Activated CD4-positive, alpha-beta T cell treated with anti-CD3 and anti-CD28 coated beads, Interleukin-2, Interleukin-4, amounts not matched to agents 100 ng/mL and 50 ng/mL, durations not matched to agents 16 hours and 8 hours (primary cell): ENCODE measurements around the gene ARHGEF38.
A peak's percentile ranks its signal among the peaks of the same experiment; 100 is the strongest.

Source experiments
- DNase-seq: peaks from one replicate; pipeline ENCODE4 v3.0.0-alpha.2; 2020; ENCODE audit warnings: low spot score

The ARHGEF38 gene, protein sequence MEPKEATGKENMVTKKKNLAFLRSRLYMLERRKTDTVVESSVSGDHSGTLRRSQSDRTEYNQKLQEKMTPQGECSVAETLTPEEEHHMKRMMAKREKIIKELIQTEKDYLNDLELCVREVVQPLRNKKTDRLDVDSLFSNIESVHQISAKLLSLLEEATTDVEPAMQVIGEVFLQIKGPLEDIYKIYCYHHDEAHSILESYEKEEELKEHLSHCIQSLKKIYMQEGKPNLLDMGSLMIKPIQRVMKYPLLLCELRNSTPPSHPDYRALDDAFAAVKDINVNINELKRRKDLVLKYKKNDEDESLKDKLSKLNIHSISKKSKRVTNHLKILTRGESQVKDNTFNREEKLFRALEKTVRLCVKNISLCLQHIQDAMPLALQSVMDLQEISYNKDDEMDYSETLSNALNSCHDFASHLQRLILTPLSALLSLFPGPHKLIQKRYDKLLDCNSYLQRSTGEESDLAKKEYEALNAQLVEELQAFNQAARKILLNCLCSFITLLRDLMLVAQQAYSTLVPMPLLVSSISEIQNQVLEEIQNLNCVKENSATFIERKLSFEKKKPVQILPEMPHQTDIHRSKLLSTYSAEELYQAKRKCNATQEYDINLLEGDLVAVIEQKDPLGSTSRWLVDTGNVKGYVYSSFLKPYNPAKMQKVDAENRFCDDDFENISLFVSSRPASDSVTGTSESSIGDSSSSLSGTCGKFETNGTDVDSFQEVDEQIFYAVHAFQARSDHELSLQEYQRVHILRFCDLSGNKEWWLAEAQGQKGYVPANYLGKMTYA

DNA sequence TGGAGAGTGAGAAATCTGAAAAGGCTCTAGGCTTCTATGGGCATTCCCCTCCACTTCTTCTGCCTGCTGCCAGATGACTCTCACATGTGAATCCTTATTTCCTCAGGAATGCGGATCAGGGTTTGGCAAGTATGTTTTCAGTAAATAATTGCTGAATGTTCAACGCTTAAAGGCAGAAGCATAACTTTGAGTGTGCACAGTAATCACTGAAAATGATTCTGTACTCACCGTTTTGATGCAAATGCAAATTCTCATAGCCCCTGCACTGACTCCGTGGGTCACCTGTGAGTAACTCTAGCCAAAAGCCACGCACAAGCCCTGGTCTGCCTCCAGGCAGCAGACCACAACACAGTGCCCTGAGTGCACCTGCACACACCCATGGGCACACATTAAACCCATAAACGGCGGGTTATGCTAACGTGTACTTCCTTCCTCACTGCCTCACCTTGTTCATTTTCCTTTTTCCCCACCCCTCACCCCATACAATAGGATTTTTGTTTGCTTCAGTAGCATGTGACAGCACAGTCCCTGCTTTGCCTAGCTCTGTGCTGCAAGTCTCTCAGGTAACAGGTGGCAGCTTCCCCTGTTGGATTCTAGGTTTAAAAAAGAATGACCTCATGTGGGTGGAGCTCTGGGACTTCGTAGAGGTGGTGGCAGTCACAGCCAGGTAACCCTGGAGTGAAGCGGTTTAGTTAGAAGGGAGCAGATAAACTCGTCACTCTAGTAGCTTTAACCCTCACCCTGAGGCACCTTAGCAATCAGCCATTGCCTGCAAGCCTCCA lies at the start of gene ARHGEF38:
ARHGEF38 (plus strand) TSS at position 656 of the 782 bp plus-strand sequence. CDS start 146 bp downstream, outside the sequence.
- DNase-seq, result no peak

DNA sequence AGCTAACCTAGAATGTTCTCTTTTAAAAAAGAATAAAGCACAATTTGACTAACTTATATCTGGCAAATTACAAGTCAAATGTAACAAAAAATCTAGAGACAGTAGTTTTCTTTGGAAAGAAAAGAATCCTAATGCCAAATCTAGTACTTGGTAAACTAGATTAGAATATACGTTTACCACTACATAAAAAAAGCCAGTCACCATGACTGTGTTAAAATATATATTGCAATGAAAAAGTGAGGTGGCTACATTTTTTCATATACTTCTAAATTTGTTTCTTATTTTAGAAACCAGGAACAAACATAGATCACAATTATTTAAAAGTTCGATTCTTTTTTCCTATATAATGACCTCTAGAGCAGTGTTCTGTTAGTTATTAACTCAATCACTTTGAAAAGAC lies 48.9 kb upstream of the ARHGEF38 start:
- DNase-seq, result no peak

DNA sequence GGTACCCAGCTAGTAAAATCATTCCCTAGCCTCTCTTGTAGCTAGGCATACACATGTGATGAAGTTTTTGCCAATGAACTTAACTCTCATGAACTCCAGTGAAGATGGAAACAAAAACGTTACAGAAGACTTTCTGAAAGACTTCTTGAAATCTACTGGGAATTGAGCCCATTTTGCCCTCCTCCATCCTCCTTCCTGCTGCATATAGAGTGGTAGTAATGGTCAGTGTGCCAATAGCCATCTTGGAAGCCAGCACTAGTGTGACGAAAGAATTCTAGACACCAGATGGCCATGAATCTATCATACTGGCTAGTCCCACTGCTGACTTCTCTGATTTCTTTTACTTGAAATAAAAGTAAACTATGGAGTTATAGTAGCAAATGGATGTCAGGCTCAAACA lies 47.7 kb upstream of the ARHGEF38 start:
- DNase-seq, result no peak

DNA sequence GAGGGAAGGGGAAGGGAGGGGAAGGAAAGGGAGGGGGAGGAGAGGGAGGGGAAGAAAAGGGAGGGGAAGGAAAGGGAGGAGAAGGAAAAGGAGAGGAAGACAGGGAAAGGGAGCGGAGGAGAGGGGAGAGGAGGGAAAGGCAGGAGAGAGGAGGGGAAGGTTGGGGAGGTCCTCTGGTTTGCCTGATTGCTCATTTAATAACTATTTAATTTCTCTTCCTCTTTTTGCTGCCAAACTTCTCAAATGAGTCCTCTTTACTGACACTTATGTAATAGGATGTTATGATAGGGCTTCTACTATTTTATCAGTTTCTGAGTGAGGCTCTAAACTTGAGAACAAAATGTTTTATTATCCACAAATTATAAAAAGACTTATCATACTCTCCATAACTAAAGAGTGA lies 43.1 kb upstream of the ARHGEF38 start:
- DNase-seq, result no peak

DNA sequence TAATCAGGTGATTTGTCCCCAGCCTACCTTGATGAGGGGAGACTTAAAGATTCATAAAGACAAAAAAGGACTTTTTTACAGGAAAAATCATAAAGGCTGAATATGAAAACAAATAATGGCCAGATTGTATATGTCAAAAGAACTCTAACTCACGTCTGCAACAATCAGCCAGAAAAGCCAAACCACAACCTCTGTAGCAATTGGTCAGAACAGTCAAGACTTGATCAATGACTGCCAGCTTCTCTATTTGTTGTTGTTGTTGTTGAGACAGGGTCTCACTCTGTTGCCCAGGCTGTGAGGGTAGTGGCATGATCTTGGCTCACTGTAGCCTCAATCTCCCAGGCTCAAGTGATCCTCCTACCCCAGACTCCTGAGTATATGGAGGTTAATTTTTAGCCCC lies 42.7 kb upstream of the ARHGEF38 start:
- DNase-seq, result no peak

DNA sequence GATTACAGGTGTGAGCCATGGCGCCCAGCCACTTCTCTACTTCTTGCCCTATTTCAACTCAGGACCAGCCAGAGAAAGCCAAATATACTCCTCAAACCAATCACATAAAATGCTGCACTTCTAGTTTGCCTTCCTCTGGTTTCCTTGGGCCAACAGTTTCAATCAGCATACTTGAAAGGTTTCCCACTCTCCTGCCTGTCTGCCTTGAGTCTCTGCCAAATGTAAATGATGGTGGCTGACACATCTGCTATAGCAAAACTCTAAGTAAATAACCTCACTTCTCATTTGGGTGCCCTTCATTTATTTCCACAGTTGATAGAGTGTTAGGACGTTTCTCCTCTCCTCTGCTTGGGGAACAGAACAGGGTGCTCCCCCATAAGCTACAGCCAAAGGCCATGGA lies 42.2 kb upstream of the ARHGEF38 start:
- DNase-seq, result no peak

DNA sequence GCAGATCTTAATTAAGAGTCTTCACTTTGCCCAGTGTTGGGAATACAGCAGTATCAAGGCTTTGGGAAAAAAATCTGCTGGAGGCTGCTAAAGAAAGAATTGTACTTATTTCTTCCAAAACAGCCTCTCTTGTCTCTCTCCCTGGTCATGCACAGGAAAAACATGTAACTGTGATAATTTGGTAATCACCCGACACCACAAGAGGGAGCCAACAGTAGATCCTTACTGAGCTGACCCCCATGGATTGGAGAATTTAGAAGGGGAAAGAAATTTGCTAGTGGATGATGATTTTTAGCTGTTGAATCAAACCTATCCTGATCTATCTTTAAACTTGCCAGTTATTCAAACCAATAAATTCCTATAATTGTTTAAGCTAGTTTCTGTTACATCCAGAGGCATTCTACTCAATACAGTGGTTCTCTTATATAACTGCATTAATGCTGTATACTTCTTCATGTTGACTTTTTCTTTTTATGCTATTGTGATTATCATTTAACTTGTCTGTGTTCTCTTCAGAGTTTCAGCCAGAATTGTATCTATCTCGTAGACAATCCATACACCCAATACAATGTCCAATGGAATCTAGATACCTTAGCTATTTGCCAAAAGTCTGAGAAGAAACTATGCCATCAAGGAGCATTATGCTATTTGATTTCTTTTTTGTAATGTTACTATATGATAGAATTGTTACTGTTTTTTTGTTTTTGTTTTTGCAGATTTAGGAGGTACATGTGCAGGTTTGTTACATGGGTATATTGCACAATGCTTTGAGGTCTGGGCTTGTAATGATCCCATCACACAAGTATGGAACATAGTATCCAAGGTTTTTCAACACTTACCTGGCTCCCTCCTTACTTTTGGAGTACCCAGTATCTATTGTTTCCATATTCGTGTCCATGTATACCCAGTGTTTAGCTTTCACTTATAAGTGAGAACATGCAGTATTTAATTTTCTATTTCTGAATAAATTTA lies 31.3 kb upstream of the ARHGEF38 start:
- peak; percentile 30 for DNase-seq

DNA sequence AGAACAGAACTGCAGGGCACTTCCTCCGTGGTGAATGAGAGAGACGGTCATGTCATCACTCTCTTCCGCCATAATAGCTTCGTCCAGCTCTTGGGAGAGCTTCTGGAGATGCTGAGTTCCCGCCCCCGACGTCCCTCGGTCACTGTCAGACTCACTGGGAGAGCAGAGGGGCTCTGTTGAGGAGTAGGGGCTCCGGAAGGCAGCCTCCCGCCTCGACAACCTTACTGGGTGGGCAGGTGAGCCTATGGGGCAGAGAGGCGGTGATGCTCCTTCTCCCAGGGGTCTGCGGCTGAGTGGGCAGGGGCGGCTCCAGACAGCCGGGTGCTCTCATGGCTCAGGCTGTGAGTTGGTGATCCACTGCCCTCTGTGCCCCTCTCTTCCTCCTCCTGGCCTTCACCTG lies 25.8 kb upstream of the ARHGEF38 start:
- DNase-seq, result no peak

DNA sequence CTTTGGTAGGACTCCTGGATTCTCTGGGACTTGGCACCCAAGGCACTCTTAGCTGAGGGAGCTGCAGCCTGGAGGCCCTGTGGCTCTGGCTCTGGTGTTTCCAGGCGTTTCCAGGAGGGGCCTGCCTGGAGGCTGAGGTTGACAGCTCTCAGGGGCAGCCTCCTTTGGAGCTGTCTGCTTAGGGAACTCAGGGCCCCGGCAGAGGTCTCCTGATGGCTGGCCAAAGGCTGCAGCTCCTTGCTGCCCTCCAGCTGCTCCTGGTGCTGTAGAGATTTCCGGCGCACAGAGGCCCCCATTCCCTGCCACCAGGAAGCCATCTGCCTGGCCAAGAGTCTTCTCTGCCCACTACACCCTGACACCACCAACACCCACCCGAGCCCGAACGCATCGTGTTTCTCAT lies 25.3 kb upstream of the ARHGEF38 start:
- no peak for DNase-seq

DNA sequence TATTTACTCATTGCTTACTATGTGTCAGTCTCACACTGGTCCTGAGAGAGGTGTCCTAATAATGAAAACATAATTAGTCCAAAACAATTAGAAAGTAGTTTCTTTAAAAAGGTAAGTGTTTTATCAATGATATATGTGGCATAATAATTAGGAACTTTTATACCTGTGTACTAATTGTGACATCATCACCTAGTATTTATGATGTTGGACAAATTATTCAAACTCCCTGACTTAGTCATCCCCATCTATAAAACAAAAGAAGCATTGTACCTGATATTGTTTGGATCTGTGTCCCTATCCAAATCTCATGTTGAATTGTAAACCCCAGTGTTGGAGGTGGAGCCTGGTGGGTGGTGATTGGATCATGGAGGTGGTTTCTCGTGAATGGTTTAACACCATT lies 15.8 kb upstream of the ARHGEF38 start:
- DNase-seq, result no peak

DNA sequence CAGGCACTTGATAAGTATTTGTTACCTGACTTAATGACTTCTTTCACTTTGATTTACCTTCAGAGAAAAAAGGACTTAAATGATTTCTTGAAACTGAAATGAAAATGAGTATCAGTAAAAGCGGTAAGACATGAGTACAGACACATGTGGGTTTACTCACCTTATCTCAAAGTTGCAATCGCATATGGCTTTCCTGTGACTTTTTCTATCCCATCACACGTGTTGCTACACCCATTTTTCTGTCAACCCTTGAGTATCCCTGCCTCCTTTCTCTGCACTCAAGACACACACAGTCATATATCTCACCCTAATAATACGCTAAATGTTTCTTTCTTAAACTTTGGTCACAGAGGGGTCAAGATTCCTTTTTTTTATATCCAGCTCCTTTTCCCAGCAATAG lies 11.0 kb upstream of the ARHGEF38 start:
- DNase-seq, result peak; percentile 6

DNA sequence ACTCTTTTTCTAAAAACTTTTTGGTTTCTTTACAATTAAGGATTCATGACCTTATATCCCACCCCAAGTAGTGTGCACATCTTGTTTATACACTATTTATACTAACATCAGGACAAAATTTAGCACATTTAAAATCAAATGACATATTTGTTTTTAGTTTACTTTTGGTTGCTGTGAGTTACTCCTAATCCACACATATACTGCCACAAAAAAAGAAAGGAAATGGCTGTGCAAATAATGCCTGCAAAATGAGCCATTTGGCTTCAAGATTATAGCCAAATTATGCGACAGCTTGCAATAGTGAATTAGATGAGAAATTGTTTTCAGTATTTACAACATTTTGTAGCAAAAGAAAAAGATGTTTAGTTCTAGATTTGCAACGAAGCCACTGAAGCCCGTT lies 10.4 kb upstream of the ARHGEF38 start:
- DNase-seq, result no peak

DNA sequence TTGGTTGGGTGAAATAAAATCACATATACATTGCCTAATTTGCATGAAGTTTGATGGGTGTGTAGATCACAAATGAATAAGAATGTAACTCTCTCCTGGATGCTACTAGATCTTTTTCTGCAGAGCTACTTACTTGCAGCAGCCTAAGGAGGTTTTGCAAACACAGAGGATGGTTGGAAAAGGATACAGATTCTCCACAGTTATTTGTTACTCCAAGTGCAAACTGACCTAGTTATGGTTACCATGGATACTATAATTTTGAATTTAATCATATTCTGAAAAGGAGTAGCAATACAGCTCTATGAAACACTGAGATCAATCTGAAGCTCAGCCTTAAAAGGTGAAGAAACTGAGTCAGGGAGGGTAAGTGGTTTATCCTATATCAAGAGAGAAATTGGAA lies 9.1 kb upstream of the ARHGEF38 start:
- no peak for DNase-seq

DNA sequence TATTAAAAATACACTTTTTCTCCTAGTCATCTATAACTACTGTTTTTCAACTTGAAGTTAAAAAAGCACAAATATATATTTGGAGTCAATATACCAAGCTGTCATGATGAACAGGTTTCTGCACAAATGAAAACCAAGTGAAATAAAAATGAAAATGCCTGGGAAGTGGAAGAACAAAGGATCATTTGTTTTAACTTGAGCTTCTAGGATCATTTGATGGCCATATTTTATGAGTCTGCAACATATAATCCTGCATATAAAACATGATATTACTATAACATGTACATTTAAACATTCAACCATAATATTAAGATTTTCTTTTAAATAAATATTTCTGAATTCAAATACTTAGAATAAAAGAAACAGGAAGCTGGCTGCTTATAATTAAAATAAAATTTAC lies 8.5 kb upstream of the ARHGEF38 start:
- no peak for DNase-seq

DNA sequence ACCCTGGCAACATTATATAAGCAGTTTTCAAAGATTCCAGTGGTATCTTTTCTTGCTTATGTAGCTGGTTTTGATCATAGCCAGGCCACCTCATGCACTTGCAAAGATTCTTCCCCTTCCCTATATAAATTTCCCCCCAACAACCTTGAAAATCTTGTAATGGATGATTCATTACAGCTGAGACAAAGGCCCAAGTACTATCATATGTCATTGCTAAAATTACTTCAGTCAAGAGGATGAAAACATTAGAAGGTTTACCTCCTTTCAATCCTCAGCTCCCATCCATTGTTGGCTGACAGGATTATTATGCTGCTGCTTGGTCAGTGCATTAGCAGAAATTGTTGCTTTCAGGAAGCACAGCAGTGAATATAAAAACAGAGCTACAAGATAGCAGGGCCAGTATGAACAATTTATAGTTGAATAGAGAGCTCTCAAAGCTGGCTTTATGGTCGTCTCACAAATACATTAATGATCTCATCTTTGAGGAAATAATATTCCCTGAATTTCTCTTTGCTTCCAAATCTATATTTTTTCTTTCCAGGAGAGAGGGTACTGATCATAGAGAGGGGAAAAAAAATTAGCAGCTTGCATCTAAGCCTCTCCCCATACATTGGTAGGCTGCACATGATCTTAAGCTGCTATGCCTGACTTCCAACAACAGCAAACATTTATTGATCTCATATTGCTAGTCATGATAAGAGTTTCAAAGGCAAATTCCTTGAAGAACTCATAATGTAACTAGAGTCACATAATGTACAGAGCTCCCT lies 7.7 kb upstream of the ARHGEF38 start:
- DNase-seq, result no peak

DNA sequence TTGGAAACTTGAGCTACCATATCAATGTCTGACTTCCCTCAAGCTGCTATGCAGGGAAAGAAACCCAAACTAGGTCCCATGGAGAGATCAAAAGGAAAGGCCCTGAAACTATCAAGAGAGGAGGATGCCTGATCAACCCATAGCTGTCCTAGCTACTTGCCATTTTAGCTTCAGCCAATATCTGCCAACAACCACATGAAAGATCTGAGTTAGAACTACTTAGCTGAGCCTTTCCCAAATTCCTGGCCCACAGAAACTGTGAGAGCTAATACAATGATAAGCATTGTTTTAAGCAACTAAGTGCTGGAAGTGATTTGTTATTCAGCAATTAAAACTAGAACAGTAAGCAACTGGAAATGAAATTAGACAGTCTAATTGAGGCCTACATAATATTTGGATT lies 6.3 kb upstream of the ARHGEF38 start:
- no peak for DNase-seq

DNA sequence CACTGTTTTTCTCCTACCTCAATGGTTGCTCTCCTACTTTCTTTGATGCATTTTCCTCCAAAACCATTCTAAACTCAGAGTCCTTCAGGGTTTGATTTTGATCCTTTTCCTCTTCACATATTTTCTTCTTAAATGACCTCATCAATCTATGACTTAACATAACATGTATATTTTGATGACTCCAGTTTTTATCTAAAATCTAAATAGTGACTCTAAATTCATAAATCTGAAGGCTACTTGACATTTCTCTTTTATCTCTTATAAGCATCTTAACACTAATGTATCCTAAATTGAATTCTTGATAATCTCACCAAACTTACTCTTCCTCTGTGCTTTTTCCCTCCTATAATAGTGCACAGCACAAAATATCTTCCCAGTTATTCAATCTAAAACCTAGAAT lies 4.7 kb upstream of the ARHGEF38 start:
- DNase-seq, result no peak

DNA sequence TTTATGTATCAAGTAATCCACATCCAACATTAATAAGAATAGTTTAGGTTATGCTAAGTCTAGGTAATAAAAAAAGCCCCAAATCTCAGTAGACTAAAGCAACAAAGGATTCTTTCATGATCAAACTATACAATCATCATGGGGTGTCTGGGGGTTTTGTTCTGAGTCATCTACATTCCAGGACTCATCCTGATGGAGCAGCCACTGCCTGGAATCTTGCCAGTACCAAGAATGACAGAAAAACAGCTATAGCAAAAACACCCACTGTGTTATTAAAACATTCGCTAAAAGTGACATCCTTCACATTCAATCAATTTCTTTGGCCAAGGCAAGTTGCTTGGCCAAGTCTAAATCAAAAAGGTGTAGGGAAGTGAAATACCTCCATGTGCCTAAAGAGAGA lies 3.9 kb upstream of the ARHGEF38 start:
- no peak for DNase-seq

DNA sequence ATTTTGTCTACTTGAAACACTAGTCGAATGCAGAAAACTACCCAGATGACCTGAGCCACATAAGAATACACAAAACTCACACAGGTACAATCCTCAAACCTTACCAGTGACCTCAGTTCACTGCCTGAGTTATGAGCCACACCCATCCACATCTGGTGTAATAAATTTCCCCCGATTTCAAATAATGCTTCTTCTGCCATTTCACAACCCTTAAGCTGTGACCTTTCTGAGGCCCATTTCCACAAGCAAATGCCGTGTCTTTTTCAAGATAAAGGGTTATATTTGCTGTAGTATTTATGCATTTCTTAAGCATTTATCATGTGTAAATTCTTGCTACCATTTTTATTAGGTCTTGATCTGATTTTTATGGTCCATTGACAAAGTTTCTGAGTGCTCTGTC lies 1.8 kb upstream of the ARHGEF38 start:
- no peak for DNase-seq

DNA sequence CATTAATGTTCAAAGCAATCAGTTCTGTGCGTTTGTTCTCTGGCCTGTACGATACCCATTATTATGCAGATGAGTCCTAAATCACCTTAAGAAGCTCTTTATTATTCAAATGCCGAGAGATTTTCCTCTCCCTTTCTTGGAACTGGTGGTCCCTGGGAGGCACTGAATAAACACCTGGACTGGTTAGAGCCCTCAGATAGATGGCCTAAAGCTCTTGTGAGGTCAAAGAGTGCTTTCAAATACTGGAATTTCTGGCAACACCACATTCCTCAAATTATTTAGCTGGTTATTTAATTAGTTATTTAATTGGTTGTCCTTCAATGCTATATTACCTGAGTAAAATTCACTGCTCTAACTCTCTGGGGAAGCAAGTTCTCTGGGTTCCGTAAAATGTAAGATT lies 3.0 kb downstream of the ARHGEF38 start:
- no peak for DNase-seq

DNA sequence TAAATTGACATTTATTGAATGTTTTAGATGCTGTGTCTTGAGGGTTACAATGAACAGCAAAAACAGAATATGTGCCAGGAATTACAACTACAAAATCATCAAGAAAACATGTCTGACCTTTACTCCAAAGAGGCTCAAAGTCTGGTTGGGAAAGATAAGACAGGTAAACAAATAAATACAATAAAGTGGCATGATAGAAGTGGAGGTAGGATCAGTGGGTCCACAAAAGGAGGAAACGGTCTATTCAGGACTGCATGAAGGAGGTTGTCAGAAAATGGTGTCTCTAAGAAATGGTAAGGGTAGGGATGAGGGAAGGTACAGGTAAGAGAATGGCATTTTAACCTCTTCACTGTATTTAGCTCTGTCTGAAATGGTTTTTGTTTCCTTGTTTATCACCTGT lies 3.8 kb downstream of the ARHGEF38 start:
- DNase-seq, result no peak
